BE2C (cell line): ENCODE data around the gene ANKRD13B.

ENCODE experiments used
- DNase-seq: peaks from one replicate; pipeline ENCODE4 v3.0.0-alpha.2; 2020
- H3K27me3 ChIP-seq: fragments of 250-450 bp; sonication (Bioruptor Pico); 2 replicates; pipeline ENCODE4 v1.5.1; 2020; ENCODE audit warnings: mild to moderate bottlenecking
- H3K36me3 ChIP-seq: fragments of 250-450 bp; sonication (Bioruptor Pico); 2 replicates; pipeline ENCODE4 v1.5.1; 2020; ENCODE audit warnings: mild to moderate bottlenecking
- H3K4me1 ChIP-seq: fragments of 250-450 bp; sonication (Bioruptor Pico); 2 replicates; pipeline ENCODE4 v1.5.1; 2020
- H3K4me3 ChIP-seq: 2 replicates; pipeline ENCODE4 v1.5.1; 2011; ENCODE audit warnings: low read depth, low read length
- H3K9me3 ChIP-seq: fragments of 250-450 bp; sonication (Bioruptor Pico); 2 replicates; pipeline ENCODE4 v1.5.1; 2020
- TF ChIP-seq, protein P1 (sequence below): IDR thresholded peaks from 2 replicates; pipeline ENCODE4 v1.5.1; 2012; ENCODE audit warnings: mild to moderate bottlenecking, low read depth, low read length

The ANKRD13B gene

DNA sequence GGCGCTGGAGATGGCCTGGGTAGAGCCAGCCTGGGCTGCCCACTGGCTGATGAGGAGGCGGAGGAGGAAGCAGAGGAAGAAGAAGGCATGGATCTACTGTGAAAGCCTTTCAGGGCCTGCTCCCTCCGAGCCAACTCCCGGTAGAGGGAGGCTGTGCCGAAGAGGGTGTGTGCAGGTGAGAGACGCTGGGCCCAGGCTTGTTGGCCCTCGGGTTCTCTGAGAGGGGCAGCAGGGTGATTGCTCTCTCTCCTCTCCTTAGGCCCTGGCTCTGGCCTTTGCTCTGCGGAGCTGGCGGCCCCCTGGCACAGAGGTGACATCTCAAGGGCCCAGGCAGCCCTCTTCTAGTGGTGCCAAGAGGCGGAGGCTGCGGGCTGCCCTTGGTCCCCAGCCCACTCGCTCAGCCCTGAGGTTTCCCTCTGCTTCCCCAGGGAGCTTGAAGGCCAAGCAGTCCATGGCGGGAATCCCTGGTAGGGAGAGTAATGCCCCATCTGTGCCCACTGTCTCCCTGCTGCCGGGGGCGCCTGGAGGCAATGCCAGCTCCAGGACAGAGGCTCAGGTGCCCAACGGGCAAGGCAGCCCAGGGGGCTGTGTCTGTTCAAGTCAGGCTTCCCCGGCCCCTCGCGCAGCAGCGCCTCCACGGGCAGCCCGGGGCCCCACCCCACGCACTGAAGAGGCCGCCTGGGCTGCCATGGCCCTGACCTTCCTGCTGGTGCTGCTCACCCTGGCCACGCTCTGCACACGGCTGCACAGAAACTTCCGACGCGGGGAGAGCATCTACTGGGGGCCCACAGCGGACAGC, 20.9 kb upstream of the ANKRD13B start:
- Histone ChIP-seq H3K27me3 (peaks cover 5% of the 10 kb centered on the region; the same call in 1 of the 2 replicates), H3K4me3 (peak overlapping the region; percentile 35), H3K4me1 (peaks cover 4% of the 10 kb centered on the region), H3K9me3 (no peaks in the 10 kb centered on the region), H3K36me3 (no peaks in the 10 kb centered on the region)
- DNase-seq, result no peak
- TF ChIP-seq, protein P1, sequence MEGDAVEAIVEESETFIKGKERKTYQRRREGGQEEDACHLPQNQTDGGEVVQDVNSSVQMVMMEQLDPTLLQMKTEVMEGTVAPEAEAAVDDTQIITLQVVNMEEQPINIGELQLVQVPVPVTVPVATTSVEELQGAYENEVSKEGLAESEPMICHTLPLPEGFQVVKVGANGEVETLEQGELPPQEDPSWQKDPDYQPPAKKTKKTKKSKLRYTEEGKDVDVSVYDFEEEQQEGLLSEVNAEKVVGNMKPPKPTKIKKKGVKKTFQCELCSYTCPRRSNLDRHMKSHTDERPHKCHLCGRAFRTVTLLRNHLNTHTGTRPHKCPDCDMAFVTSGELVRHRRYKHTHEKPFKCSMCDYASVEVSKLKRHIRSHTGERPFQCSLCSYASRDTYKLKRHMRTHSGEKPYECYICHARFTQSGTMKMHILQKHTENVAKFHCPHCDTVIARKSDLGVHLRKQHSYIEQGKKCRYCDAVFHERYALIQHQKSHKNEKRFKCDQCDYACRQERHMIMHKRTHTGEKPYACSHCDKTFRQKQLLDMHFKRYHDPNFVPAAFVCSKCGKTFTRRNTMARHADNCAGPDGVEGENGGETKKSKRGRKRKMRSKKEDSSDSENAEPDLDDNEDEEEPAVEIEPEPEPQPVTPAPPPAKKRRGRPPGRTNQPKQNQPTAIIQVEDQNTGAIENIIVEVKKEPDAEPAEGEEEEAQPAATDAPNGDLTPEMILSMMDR, result no peak

DNA sequence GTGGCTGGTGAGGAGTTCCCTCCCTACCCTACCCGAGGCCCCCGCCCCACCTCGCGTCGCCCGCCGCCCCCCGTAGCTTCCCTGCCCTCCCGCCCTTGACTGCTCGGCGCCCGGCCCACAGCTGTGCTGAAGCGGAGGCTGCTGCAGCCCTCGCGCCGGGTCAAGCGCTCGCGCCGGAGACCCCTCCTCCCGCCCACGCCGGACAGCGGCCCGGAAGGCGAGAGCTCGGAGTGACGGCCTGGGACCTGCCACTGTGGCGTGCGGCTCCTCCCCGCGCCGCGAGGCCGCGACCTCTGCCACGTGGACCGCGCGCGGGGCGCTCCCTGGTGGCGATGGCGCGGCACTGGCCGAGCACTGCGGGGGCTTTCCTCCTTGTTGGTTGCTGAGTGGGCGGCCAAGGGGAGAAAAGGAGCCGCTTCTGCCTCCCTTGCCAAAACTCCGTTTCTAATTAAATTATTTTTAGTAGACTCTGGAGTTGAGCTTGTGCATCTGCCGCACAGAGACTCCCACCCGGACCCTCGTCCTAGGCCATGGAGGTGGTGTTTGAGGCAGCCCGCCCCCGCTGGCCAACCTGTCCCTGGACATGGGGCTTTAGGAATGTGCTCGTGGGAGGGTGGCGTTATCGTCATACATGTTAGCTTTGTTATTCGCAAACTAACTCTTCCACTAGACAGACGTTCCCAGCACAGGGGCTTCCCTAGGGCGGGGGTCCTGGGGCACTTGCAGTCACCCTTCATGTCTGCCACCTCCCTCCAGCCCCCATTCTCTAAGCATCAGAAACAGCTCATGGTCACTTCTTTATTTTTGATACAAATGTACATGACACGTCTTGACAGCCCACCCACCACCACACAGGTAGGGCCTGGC, 20.0 kb upstream of the ANKRD13B start:
- no peaks in the 10 kb centered on the region for H3K9me3 ChIP-seq
- no peaks in the 10 kb centered on the region for H3K36me3 ChIP-seq
- TF ChIP-seq, protein P1, result peak; percentile 54
- H3K27me3 ChIP-seq, result no peaks in the 10 kb centered on the region
- peaks cover 4% of the 10 kb centered on the region for H3K4me1 ChIP-seq
- peak overlapping the region; percentile 35 for H3K4me3 ChIP-seq
- DNase-seq, result peak; percentile 73

DNA sequence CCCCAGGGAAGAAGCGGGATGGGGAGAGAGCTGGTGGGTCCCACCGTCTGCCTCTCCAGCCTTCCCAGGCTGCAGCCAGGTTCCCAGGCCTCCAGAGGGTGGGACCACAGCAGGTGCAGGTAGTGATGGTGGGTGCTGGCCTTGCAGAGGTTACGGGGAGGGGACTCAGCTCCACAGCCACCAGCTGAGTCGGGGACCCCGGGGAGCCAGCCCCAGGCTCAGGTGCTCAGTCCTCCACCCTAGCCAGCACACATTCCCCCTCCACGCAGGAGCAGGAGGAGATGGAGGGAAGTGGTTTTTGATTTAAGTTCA, 19.4 kb upstream of the ANKRD13B start:
- Histone ChIP-seq H3K4me3 (no peak overlapping the region), H3K27me3 (no peaks in the 10 kb centered on the region), H3K4me1 (peaks cover 4% of the 10 kb centered on the region), H3K9me3 (no peaks in the 10 kb centered on the region), H3K36me3 (no peaks in the 10 kb centered on the region)
- no peak for DNase-seq
- TF ChIP-seq, protein P1, result no peak

DNA sequence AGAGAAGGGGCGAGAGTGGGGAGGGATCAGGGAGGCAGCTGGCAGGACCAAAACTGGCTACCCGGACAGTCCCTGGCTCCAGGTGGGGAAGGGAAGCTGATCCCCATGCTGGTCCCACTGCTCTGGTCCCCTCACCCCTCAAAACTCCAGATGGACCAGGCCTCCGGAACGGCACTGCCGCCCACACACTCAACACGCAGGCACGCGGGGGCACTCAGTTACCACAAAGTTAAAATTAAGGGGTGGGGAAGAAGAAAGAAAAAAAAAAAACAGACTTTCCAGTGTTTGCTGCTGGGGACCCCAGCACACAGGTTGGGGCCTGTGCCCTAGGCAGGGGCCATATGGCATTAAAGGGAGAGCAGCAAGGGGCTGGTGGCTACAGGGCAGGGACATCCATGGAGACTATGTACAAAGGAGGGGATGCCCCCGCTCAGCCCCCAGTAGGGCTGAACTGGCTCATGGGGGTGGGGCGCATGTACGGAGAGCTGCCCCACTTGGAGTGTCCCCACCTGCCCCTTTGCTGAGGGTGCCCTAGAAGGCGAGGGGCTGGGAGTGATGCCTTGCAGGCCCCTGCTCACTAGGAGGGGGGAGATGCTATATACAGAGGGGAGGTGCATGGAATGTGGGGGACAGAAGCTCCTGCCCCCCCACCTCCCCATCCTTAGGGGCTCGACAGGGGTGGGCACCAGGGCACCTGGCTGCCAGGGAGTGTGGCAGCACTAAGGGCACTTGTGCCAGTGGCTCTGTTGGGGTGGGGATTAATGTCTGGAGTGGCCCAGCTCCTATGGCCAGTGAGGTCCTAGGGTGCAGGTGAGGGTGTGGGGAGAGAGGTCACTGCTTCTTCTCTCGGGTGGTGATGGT, 18.8 kb upstream of the ANKRD13B start:
- H3K27me3 ChIP-seq, result no peaks in the 10 kb centered on the region
- no peak overlapping the region for H3K4me3 ChIP-seq
- no peak for DNase-seq
- TF ChIP-seq, protein P1, result no peak
- H3K9me3 ChIP-seq, result no peaks in the 10 kb centered on the region
- H3K4me1 ChIP-seq, result peaks cover 4% of the 10 kb centered on the region
- H3K36me3 ChIP-seq, result no peaks in the 10 kb centered on the region

DNA sequence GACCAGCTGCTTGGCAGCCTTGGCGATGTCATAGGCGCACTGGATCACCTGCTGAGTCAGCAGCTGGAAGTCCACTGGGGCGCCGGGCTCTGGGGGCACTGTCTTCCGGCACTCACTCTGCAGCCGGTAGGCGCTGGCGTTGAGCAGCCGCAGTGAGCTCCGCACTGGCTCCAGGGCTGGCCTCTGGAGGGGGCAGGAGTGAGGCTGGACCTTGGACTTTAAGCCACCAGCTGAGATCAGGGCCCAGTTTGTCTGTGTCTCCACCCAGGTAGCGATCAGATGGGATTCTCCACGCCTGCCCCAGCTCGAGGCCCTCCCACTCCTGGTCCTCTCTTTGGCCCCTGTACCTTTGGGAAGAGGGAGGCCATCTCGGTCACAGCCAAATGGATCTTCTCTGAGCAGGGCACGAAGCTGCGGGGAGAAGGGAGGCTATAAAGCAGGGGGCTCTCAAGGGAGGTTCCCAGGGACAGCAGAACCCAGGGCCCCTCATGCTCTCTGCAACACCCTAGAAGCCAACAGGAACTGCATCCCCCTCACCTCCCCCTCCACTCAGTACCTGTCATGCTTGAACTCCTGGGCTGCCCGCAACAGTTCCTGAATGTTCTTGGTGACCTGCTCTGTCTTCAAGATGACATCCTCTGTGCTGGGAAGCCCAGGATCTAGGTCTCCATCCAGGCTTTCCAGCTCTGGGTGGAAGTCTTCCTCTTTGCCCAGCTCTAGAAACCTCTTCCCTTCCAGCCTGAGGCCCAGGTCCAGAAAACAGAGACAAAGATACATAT, 18.0 kb upstream of the ANKRD13B start:
- TF ChIP-seq, protein P1, result no peak
- no peak for DNase-seq
- Histone ChIP-seq H3K27me3 (no peaks in the 10 kb centered on the region), H3K9me3 (no peaks in the 10 kb centered on the region), H3K36me3 (no peaks in the 10 kb centered on the region), H3K4me3 (no peak overlapping the region), H3K4me1 (peaks cover 4% of the 10 kb centered on the region)
